GM18507 (cell line): ENCODE measurements around the gene OR10A2.
"Not testable (repeated sequence)": the region's sequence is repeated elsewhere in the genome, so short reads cannot be mapped to it uniquely, and the experiment has no call there.

ENCODE experiments used
- DNase-seq: peaks from one replicate; pipeline ENCODE4 v3.0.0; 2011; ENCODE audit warnings: low read depth; ENCODE audit not compliant: insufficient read length; ENCODE audit errors: extremely low spot score
- FAIRE-seq: peaks from 2 replicates; lab custom pipeline; 2011; peaks lifted over from hg19 to GRCh38; lab: Jason Lieb, UNC

OR10A2 gene

DNA sequence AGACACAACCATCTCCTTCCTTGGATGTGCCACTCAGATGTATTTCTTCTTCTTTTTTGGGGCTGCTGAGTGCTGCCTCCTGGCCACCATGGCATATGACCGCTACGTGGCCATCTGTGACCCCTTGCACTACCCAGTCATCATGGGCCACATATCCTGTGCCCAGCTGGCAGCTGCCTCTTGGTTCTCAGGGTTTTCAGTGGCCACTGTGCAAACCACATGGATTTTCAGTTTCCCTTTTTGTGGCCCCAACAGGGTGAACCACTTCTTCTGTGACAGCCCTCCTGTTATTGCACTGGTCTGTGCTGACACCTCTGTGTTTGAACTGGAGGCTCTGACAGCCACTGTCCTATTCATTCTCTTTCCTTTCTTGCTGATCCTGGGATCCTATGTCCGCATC is 14.1 kb downstream of the OR10A2 start:
- DNase-seq (no peak), FAIRE-seq (no peak)

DNA sequence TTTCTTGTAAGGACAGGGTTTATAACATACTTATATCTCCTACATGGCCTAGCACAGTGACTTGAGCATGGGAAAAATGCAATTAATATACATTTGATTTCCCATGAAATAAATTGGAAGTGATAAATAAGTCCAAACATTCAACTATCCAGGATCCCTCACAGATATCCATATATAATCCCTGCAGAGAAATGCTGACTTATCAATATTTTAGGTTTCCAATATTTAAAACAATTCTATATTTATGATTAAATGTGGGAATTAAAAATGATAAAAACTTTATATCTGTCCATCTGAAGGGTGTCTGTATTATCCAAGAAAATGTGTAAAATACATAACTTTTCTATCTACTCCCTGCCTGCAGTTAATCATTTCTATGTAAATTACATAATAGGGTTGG is 19.9 kb downstream of the OR10A2 start:
- FAIRE-seq (no peak), DNase-seq (no peak)

DNA sequence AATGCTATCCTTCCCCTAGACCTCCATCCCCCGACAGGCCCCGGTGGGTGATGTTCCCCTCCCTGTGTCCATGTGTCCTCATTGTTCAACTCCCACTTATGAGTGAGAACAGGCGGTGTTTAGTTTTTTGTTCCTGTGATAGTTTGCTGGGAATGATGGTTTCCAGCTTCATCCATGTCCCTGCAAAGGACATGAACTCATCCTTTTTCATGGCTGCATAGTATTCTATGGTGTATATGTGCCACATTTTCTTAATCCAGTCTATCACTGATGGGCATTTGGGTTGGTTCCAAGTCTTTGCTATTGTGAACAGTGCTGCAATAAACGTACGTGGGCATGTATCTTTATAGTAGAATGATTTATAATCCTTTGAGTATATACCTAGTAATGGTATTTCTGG is 24.9 kb downstream of the OR10A2 start:
- not testable (repeated sequence) for FAIRE-seq, DNase-seq

DNA sequence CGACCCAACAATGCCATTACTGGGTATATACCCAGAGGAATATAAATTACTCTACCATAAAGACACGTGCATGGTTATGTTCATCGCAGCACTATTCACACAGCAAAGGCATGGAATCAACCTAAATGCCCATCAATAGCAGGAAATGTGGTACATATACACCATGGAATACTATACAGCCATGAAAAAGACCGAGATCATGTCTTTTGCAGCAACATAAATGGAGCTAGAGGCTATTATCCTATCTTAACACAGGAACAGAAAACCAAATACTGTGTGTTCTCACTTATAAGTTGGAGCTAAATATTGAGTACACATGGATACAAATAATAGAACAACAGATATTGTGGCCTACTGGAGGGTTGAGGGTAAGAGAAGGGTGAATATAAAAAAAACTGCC is 26.0 kb downstream of the OR10A2 start:
- no peak for DNase-seq
- no peak for FAIRE-seq

DNA sequence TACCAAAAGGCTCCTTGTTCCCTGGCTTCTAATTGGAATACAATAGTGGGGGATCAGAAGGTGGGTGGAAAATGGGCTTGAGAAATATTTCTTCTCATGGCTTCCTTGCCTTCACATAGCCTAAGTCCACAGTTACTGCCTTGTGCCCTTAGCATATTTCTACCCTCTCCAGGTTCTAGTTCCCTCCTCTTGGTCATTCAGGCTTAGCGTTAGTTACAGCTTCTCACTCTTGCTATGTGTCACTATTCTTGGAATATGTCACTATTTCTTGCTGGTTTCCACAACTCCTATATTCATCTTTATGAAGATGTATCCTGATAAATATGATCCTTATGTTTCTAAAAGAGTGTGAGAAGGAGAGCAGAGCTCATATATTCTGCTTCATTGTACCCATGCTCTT is 27.0 kb downstream of the OR10A2 start:
- FAIRE-seq (no peak), DNase-seq (no peak)

DNA sequence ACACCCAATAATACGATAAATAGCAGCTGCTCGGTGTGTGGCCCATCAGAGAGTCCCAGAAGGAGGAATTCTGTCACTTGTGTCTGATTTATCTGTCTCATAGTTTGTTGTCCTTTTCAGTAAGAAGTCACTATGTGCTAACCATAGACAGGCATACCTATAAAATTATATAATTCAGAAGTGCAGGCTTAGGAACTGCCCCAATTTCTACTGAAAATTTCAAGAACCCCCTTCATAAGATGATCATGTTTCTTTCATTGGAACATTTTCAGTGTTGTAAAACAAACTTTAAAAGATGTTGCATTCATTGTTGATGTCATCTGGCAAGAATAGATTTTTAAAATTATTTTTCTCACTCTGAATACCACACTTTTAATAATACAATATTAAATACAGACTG is 29.5 kb downstream of the OR10A2 start, which contains the start of gene OR2D2:
Gene OR2D2 (minus strand): TSS at position 101 of the 400 bp plus-strand sequence. CDS start 0 bp downstream, at position 101.
- no peak for DNase-seq
- FAIRE-seq = no peak

DNA sequence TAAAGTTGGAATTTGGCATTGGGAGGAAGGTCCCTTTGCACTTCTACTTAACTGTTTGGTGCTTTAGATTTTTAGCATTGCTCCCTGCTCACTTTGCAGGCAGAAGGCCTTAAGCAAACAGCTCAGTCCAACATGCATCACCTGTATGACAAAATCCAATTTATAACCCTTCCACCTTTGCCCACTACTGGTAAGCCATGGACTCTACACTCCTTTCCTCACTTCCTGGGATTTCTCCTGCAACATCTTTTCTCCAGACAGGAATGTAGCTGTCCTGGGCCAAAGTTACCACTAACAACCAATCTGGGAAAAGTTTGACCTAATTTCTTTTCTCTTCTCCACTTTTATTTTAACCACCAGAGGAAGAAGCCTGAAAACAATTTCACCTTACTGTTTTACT is 31.2 kb downstream of the OR10A2 start:
- FAIRE-seq (no peak), DNase-seq (no peak)

DNA sequence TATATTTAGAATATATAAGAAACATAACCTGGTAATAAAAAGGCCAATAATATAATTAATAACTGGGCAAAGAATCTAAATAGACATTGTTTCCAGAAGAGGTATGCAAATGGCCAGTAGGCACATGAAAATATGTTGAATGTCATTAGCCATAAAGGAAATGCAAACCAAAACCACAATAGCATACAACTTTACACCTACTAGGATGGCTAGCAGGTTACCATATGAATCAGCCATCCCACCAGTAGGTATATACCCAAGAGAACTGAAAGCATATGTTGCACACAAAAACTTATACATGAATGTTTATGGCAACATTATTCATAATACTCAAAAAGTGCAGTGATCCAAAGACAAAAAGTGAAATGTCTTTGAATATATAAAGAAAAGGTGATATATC is 32.2 kb downstream of the OR10A2 start:
- no peak for DNase-seq

DNA sequence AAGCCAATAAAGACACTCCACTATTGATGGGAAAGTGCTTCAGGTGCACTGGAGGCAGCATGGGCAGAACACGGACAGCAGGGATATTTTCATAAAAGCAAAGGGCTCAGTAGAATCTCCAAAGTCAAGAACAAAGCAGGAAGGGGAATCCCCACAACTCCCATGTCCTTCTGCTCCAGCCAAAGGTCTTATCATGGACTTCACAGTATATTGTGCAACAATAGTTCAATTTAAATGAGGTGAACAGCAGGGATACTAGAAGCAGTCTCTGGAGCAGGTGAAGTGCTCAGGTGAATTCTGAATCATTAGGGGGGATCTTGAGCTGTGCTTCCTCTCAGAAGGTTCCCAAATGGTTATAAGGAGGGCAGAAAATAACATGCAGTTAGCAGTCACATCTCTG is 36.1 kb downstream of the OR10A2 start:
- DNase-seq (no peak), FAIRE-seq (no peak)

More for the DNA sequence above, 32.2 kb downstream of the OR10A2 start:
- FAIRE-seq = peak; percentile 73

DNA sequence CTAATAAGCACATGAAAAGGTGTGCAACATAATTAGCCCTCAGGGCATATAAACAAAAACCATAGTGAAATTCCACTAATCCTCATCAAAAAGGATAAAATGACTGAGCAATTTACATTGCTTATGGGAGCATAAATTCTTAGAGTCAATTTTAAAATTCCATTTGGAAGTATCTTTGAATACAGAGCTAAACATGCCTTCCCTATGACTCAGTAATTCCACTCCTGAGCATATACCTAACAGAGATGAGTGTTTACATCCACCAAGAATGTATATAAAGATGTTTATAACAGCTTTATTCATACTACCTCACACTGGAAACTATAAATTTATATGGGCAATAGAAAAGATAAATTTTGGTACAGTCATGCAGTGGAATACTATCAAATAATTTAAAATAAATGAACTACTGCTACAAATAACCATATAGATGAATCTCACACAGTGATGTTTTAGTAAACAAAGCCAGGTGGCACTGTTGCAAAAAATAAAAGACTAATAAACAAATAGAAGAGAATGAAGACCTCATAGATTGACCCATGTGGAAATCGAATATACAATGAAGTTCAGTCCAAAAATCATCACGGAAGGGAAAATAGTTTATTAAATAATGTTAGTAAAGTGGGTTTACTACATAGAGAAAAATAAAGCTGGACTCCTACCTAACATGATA is 37.6 kb downstream of the OR10A2 start:
- no peak for DNase-seq
- no peak for FAIRE-seq

DNA sequence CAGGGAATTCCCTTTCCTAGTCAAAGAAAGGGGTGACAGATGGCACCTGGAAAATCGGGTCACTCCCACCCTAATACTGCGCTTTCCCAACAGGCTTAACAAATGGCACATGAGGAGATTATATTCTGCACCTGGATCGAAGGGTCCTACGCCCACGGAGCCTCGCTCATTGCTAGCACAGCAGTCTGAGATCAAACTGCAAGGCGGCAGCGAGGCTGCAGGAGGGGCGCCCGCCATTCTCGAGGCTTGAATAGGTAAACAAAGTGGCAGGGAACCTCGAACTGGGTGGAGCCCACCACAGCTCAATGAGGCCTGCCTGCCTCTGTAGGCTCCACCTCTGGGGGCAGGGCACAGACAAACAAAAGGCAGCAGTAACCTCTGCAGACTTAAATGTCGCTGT is 41.9 kb downstream of the OR10A2 start:
- FAIRE-seq, DNase-seq: not testable (repeated sequence)

DNA sequence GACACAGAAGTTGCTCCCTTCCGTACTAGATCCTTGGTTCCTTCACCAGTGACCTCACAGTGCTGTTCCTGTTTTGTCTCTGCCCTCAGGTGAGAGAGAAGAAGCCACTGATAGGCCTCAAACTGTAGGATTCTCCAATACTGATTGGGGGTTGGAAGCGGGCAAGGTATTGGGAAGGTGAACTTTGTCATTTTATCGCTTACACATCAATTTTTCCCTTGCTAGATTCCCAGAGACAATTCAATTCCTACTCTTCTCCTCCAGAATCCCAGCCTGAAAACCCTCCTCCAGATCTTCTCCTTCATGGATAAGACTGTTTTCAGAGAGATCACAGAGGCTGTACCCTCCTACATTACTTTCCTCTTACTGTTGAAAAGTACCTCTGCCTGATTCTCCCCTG is 48.5 kb downstream of the OR10A2 start:
- DNase-seq (no peak), FAIRE-seq (no peak)

DNA sequence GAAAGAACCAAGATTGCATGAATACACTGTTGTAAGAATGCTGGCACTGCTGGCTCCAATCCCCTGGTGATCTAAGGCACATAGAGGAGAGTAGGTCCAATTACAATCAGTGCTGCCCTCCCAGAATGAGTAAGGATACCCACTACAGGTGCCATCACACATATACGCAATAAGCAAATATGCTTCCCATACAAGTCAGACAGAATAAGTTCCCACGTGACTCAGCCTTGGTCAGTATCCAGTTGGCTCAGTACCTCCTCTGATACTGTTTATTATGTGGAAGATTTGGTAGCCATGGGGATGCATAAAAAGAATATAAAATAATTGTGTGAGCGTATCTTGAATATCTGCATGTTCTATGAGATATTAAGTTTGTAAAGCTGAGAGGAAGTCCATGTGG is 49.1 kb downstream of the OR10A2 start:
- no peak for FAIRE-seq

DNA sequence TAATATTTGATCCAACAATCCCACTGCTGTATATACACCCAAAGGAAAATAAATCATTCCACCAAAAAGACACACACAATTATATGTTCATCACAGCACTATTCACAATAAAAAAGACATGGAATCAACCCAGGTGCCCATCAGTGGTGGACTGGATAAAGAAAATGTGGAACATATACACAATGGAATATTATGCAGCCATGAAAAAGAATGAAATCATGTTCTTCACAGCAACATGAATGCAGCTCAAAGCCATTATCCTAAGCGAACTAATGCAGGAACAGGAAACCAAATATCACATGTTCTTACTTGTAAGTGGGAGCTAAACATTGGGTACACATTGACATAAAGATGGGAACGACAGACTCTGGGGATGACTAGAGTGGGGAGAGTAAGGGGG is 56.8 kb downstream of the OR10A2 start:
- no peak for FAIRE-seq
- DNase-seq = no peak

More for the DNA sequence above, 49.1 kb downstream of the OR10A2 start:
- DNase-seq = no peak

DNA sequence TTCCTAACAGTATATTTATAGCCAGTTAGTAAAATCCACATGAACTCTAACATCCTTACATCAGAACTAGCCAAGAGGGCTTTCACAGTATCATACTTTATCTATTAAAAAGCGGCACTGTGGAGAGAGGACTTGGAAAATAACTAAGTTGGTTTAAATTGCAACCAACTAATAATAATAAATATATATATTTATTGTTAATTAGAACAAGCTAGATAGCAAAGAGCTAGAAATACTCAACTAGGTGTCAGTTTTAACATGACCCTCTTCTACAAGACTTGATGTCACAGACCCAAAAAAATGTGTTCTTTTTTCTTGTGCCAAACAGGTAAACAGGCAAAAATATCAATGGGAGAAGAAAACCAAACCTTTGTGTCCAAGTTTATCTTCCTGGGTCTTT is 57.8 kb downstream of the OR10A2 start, which contains the start of gene OR2D3:
Gene OR2D3 (plus strand): TSS at position 301 of the 400 bp plus-strand sequence. CDS start 0 bp downstream, at position 301.
- DNase-seq = no peak
- no peak for FAIRE-seq
